GM19240 (cell line): ENCODE results near the gene TLNRD1.

Source experiments
- DNase-seq: peaks from one replicate; pipeline ENCODE4 v3.0.0; 2011; ENCODE audit warnings: low spot score; ENCODE audit not compliant: insufficient read length

Gene TLNRD1

GRCh38 chr15:81054236-81054635, 53.5 kb downstream of the TLNRD1 start:
- DNase-seq = no peak
